Measurements from ENCODE around the gene ROR1. TPM values are rescaled to one million over a fixed set of nuclear protein-coding genes. Genes with fewer than 3 reads are reported as not detected.

ROR1 gene
- total RNA-seq, 1 donor from 2014 or later = 6.7 TPM

- H3K4me1 Mint-ChIP-seq (ENCODE audit: unreplicated experiment) = peaks cover 8% of the 10 kb centered on the region
- peaks cover 2% of the 10 kb centered on the region for H3K27me3 Mint-ChIP-seq (ENCODE audit: unreplicated experiment)
- no peak for DNase-seq (ENCODE audit: low spot score)
- no peak overlapping the region for H3K27ac Mint-ChIP-seq (ENCODE audit: unreplicated experiment)
- no peak for TF ChIP-seq CTCF (IDR thresholded peaks at IDR 0.05; ENCODE audit: unreplicated experiment)
- H3K9me3 Mint-ChIP-seq (ENCODE audit: unreplicated experiment) = no peaks in the 10 kb centered on the region
- peaks cover 9% of the 10 kb centered on the region for H3K36me3 Mint-ChIP-seq (ENCODE audit: low read depth, unreplicated experiment)
- no peak overlapping the region for H3K4me3 Mint-ChIP-seq (ENCODE audit: unreplicated experiment)
Observed at GRCh38 chr1:64171797-64172281, 398.0 kb downstream of the ROR1 start.

- Mint-ChIP-seq H3K27ac (ENCODE audit: unreplicated experiment) (no peak overlapping the region), H3K27me3 (ENCODE audit: unreplicated experiment) (peaks cover 2% of the 10 kb centered on the region)
- TF ChIP-seq CTCF (IDR thresholded peaks at IDR 0.05; ENCODE audit: unreplicated experiment) = no peak
Observed at GRCh38 chr1:64172458-64172983, 398.7 kb downstream of the ROR1 start.

GRCh38 chr1:64173336-64173940 lies 399.6 kb downstream of the ROR1 start:
- H3K27me3 Mint-ChIP-seq (ENCODE audit: unreplicated experiment) = peaks cover 2% of the 10 kb centered on the region
- no peak overlapping the region for H3K4me3 Mint-ChIP-seq (ENCODE audit: unreplicated experiment)
- no peak for TF ChIP-seq CTCF (IDR thresholded peaks at IDR 0.05; ENCODE audit: unreplicated experiment)
- peaks cover 8% of the 10 kb centered on the region for H3K4me1 Mint-ChIP-seq (ENCODE audit: unreplicated experiment)
- H3K27ac Mint-ChIP-seq (ENCODE audit: unreplicated experiment) = no peak overlapping the region
- peaks cover 14% of the 10 kb centered on the region for H3K36me3 Mint-ChIP-seq (ENCODE audit: low read depth, unreplicated experiment)
- H3K9me3 Mint-ChIP-seq (ENCODE audit: unreplicated experiment) = no peaks in the 10 kb centered on the region
- no peak for DNase-seq (ENCODE audit: low spot score)

More at GRCh38 chr1:64172458-64172983, 398.7 kb downstream of the ROR1 start:
- peaks cover 8% of the 10 kb centered on the region for H3K4me1 Mint-ChIP-seq (ENCODE audit: unreplicated experiment)
- no peak for DNase-seq (ENCODE audit: low spot score)
- no peaks in the 10 kb centered on the region for H3K9me3 Mint-ChIP-seq (ENCODE audit: unreplicated experiment)
- no peak overlapping the region for H3K4me3 Mint-ChIP-seq (ENCODE audit: unreplicated experiment)
- peaks cover 9% of the 10 kb centered on the region for H3K36me3 Mint-ChIP-seq (ENCODE audit: low read depth, unreplicated experiment)

- H3K4me3 Mint-ChIP-seq (ENCODE audit: unreplicated experiment) = no peak overlapping the region
- peaks cover 8% of the 10 kb centered on the region for H3K4me1 Mint-ChIP-seq (ENCODE audit: unreplicated experiment)
- no peaks in the 10 kb centered on the region for H3K9me3 Mint-ChIP-seq (ENCODE audit: unreplicated experiment)
- no peak for TF ChIP-seq CTCF (IDR thresholded peaks at IDR 0.05; ENCODE audit: unreplicated experiment)
- no peak overlapping the region for H3K27ac Mint-ChIP-seq (ENCODE audit: unreplicated experiment)
- peaks cover 7% of the 10 kb centered on the region for H3K36me3 Mint-ChIP-seq (ENCODE audit: low read depth, unreplicated experiment)
- H3K27me3 Mint-ChIP-seq (ENCODE audit: unreplicated experiment) = no peaks in the 10 kb centered on the region
- no peak for DNase-seq (ENCODE audit: low spot score)
Observed at GRCh38 chr1:64175639-64176038, 401.8 kb downstream of the ROR1 start.

GRCh38 chr1:64176659-64177058 lies 402.8 kb downstream of the ROR1 start:
- no peak for DNase-seq (ENCODE audit: low spot score)
- H3K36me3 Mint-ChIP-seq (ENCODE audit: low read depth, unreplicated experiment) = peaks cover 7% of the 10 kb centered on the region
- no peaks in the 10 kb centered on the region for H3K9me3 Mint-ChIP-seq (ENCODE audit: unreplicated experiment)
- H3K4me3 Mint-ChIP-seq (ENCODE audit: unreplicated experiment) = no peak overlapping the region
- H3K27me3 Mint-ChIP-seq (ENCODE audit: unreplicated experiment) = no peaks in the 10 kb centered on the region
- peaks cover 5% of the 10 kb centered on the region for H3K4me1 Mint-ChIP-seq (ENCODE audit: unreplicated experiment)
- no peak for TF ChIP-seq CTCF (IDR thresholded peaks at IDR 0.05; ENCODE audit: unreplicated experiment)
- no peak overlapping the region for H3K27ac Mint-ChIP-seq (ENCODE audit: unreplicated experiment)
